Osteoblast (primary cell): ENCODE data around the gene VPS26B. TPM values are rescaled to one million over a fixed set of nuclear protein-coding genes. Genes with fewer than 3 reads are reported as not detected.
A peak's percentile ranks its signal among the peaks of the same experiment; 100 is the strongest.

ENCODE experiments used
- DNase-seq: peaks from one replicate; pipeline ENCODE4 v3.0.0; 2011; ENCODE audit warnings: low spot score, mixed read lengths; ENCODE audit not compliant: insufficient read length; ENCODE audit errors: missing footprints
- H2AFZ ChIP-seq: 2 replicates; pipeline ENCODE4 v1.6.0; 2011; ENCODE audit warnings: mild to moderate bottlenecking, low read length
- H3K27ac ChIP-seq: 2 replicates; pipeline ENCODE4 v1.5.1; 2011; ENCODE audit warnings: mild to moderate bottlenecking, low read depth, low read length, moderate library complexity
- H3K27me3 ChIP-seq: 2 replicates; pipeline ENCODE4 v1.6.0; 2012; ENCODE audit warnings: mild to moderate bottlenecking, control low read depth, inconsistent platforms, low read length, moderate library complexity; ENCODE audit not compliant: insufficient read depth
- H3K36me3 ChIP-seq: 2 replicates; pipeline ENCODE4 v1.5.1; 2011; ENCODE audit warnings: mild to moderate bottlenecking, low read length, control low read depth, moderate library complexity; ENCODE audit not compliant: insufficient read depth
- H3K4me1 ChIP-seq: 2 replicates; pipeline ENCODE4 v1.5.1; 2011; ENCODE audit warnings: mild to moderate bottlenecking, low read length, control low read depth, moderate library complexity; ENCODE audit not compliant: insufficient read depth
- H3K4me2 ChIP-seq: 2 replicates; pipeline ENCODE4 v1.6.0; 2011; ENCODE audit warnings: mild to moderate bottlenecking, low read length; ENCODE audit not compliant: insufficient read depth
- H3K4me3 ChIP-seq: fragments of 200-600 bp; sonication (generic); 3 replicates; pipeline ENCODE4 v1.5.1; 2012; ENCODE audit warnings: mild to moderate bottlenecking, low read length, inconsistent platforms; ENCODE audit not compliant: insufficient read depth
- H3K79me2 ChIP-seq: 2 replicates; pipeline ENCODE4 v1.6.0; 2012; ENCODE audit warnings: mild to moderate bottlenecking, low read length, control low read depth, inconsistent platforms; ENCODE audit not compliant: insufficient read depth
- H3K9me3 ChIP-seq: 2 replicates; pipeline ENCODE4 v1.5.1; 2011; ENCODE audit warnings: low read depth, low read length, control low read depth
- H4K20me1 ChIP-seq: 2 replicates; pipeline ENCODE4 v1.6.0; 2012; ENCODE audit warnings: mild to moderate bottlenecking, low read length, control low read depth; ENCODE audit not compliant: insufficient read depth
- total RNA-seq: library from RNA; depleted of rRNA; stranded (reverse); fragments of >200 nt; gene quantifications from 2 replicates; pipeline ENCODE4 v1.2.3, GENCODE V29; 2012
- TF ChIP-seq, protein P1 (sequence below): IDR thresholded peaks from 2 replicates; pipeline ENCODE4 v1.5.1; 2011; ENCODE audit warnings: mild to moderate bottlenecking, low read depth, low read length, moderate library complexity; ENCODE audit errors: extremely low read depth

VPS26B gene
- total RNA-seq, 1 donor, result 54.3 TPM

GRCh38 chr11:134273317-134273712 is 48.8 kb downstream of the VPS26B start:
- Histone ChIP-seq H3K4me1 (no peaks in the 10 kb centered on the region), H4K20me1 (no peaks in the 10 kb centered on the region), H3K27ac (no peak overlapping the region), H3K79me2 (no peaks in the 10 kb centered on the region), H3K9me3 (no peaks in the 10 kb centered on the region), H3K4me3 (no peak overlapping the region), H3K36me3 (no peaks in the 10 kb centered on the region), H2AFZ (no peak overlapping the region), H3K4me2 (no peak overlapping the region), H3K27me3 (peaks cover 63% of the 10 kb centered on the region)
- DNase-seq, result no peak
- TF ChIP-seq, protein P1, sequence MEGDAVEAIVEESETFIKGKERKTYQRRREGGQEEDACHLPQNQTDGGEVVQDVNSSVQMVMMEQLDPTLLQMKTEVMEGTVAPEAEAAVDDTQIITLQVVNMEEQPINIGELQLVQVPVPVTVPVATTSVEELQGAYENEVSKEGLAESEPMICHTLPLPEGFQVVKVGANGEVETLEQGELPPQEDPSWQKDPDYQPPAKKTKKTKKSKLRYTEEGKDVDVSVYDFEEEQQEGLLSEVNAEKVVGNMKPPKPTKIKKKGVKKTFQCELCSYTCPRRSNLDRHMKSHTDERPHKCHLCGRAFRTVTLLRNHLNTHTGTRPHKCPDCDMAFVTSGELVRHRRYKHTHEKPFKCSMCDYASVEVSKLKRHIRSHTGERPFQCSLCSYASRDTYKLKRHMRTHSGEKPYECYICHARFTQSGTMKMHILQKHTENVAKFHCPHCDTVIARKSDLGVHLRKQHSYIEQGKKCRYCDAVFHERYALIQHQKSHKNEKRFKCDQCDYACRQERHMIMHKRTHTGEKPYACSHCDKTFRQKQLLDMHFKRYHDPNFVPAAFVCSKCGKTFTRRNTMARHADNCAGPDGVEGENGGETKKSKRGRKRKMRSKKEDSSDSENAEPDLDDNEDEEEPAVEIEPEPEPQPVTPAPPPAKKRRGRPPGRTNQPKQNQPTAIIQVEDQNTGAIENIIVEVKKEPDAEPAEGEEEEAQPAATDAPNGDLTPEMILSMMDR, result no peak

DNA sequence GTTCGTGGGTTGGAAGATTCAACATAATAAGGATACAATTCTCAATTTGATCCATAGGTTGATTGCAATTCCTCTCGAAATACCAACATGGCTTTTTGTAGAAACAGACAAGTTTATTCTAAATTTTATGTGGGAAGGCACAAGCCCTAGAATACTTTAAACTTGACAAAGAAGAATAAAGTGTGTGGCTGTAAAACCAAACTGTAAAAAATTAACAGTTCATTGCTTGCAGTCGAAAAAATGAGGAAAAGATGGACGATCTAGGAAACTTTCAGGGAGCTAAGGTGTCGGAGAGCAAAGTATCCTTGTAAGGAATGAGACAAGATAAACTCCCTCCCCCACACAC is 50.7 kb downstream of the VPS26B start:
- no peak for DNase-seq
- no peak overlapping the region for H3K27ac ChIP-seq
- H4K20me1 ChIP-seq, result no peaks in the 10 kb centered on the region
- H3K36me3 ChIP-seq, result no peaks in the 10 kb centered on the region
- no peaks in the 10 kb centered on the region for H3K4me1 ChIP-seq
- H3K9me3 ChIP-seq, result peaks cover 2% of the 10 kb centered on the region
- no peak overlapping the region for H2AFZ ChIP-seq
- no peak overlapping the region for H3K4me2 ChIP-seq
- peaks cover 69% of the 10 kb centered on the region for H3K27me3 ChIP-seq
- no peaks in the 10 kb centered on the region for H3K79me2 ChIP-seq
- TF ChIP-seq, protein P1, result no peak
- H3K4me3 ChIP-seq, result no peak overlapping the region

DNA sequence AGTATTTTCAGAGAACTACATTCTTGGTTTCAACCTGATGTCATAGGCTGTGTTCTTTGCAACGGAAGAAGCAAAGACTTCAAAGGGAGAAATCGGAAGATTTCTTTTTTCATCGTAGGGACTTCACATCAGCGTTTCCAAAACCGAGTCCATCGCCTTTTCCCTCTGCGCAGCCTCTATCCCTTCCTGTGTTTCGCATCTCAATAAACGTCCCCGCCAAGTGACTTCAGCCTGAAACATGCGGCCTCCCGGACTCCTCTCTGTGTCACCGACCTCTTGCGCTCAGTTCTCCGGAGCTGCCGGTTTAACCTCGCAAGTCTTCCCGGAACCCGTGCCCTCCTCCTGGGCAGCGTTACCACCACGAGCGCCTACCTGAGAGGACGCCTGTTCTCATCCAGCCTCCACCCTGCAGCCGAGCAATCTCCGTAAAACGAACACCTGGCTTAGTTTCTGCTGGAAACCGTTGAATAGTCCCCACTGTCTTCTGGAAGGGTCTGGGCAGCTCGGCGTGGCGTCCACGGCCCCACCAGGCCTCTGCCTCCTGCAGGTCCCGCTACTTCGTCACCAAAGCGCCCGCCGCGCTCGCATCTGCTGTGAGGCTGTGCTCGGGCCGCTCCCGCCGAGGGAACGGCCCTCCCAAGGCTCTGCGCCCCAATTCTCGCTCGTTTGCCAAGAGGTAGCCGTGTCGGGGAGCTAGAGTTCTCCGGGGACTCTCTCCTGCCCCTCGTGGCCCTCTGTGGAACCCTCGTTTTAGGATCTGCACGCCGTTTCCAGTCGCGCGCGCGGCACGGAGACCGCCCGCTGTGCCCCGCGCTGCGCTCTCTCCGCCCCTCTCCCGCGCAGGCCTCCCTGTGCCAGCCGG is 51.3 kb downstream of the VPS26B start, which contains the start of gene GLB1L3:
TSS of gene GLB1L3 (plus strand) at position 846 of the 862 bp plus-strand sequence. CDS start 362 bp downstream, outside the sequence.
- Histone ChIP-seq H3K27me3 (peaks cover 69% of the 10 kb centered on the region), H3K79me2 (no peaks in the 10 kb centered on the region), H3K4me2 (peak within 1 kb of the TSS; percentile 18), H3K9me3 (peaks cover 2% of the 10 kb centered on the region), H2AFZ (peak within 1 kb of the TSS; percentile 35), H3K27ac (no peak within 1 kb of the TSS), H3K36me3 (no peaks in the 10 kb centered on the region), H4K20me1 (no peaks in the 10 kb centered on the region), H3K4me3 (peak within 1 kb of the TSS; percentile 37), H3K4me1 (no peaks in the 10 kb centered on the region)
- TF ChIP-seq, protein P1, result no peak
- peak; percentile 85 for DNase-seq

- no peak for DNase-seq
- H3K9me3 ChIP-seq, result peaks cover 2% of the 10 kb centered on the region
- H4K20me1 ChIP-seq, result no peaks in the 10 kb centered on the region
- TF ChIP-seq, protein P1, result no peak
- H3K79me2 ChIP-seq, result no peaks in the 10 kb centered on the region
- H3K4me2 ChIP-seq, result no peak overlapping the region
- H3K4me3 ChIP-seq, result no peak overlapping the region
- H3K27ac ChIP-seq, result no peak overlapping the region
- H3K36me3 ChIP-seq, result no peaks in the 10 kb centered on the region
- no peak overlapping the region for H2AFZ ChIP-seq
- no peaks in the 10 kb centered on the region for H3K4me1 ChIP-seq
- peaks cover 69% of the 10 kb centered on the region for H3K27me3 ChIP-seq
Observed at GRCh38 chr11:134276396-134277182, 52.1 kb downstream of the VPS26B start.
